ENCODE results near the gene HMOX1. TPM values are rescaled to one million over a fixed set of nuclear protein-coding genes. Genes with fewer than 3 reads are reported as not detected.

The HMOX1 gene
- total RNA-seq, 1 experiment from 2014 or later: 93.0 TPM

DNA sequence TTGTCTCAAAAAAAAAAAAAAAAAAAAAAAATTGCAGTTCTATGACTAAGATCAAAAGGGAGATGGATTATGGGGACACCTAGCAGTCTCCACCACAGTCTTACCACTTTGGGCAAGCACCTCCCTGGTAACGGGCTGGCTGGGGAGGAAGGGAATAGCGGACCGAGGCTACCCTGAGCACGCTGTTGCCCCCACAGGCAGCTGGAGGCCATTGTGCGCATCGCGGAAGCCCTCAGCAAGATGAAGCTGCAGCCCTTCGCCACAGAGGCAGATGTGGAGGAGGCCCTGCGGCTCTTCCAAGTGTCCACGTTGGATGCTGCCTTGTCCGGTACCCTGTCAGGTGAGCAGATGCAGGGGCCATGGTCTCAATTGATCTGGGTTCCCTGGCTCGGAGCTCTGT is 40.2 kb downstream of the HMOX1 start:
- intact Hi-C loops (cut with micrococcal nuclease; ENCODE audit: unreplicated experiment): no loop called here
- ChIA-PET POLR2A (interaction anchor here (0.5 kb wide), 1 partner anchor 115 kb away, joined by 3 read pairs; no protein-coding TSS in a partner anchor), CTCF (interaction anchor here (0.6 to 1.0 kb wide), 2 partner anchors 53 to 674 kb away, joined by 5 to 12 read pairs; no protein-coding TSS in a partner anchor)
- TF ChIP-seq, protein P1, sequence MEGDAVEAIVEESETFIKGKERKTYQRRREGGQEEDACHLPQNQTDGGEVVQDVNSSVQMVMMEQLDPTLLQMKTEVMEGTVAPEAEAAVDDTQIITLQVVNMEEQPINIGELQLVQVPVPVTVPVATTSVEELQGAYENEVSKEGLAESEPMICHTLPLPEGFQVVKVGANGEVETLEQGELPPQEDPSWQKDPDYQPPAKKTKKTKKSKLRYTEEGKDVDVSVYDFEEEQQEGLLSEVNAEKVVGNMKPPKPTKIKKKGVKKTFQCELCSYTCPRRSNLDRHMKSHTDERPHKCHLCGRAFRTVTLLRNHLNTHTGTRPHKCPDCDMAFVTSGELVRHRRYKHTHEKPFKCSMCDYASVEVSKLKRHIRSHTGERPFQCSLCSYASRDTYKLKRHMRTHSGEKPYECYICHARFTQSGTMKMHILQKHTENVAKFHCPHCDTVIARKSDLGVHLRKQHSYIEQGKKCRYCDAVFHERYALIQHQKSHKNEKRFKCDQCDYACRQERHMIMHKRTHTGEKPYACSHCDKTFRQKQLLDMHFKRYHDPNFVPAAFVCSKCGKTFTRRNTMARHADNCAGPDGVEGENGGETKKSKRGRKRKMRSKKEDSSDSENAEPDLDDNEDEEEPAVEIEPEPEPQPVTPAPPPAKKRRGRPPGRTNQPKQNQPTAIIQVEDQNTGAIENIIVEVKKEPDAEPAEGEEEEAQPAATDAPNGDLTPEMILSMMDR (IDR thresholded peaks at IDR 0.05; ENCODE audit: insufficient read depth in 1 of 2, low read depth in 1 of 2, low read length in 1 of 2, severe bottlenecking in 1 of 2, unreplicated experiment in 1 of 2): no peak
- Histone ChIP-seq H3K4me3 (ENCODE audit: low read depth, low read length) (no peak overlapping the region), H3K9me3 (no peaks in the 10 kb centered on the region), H3K36me3 (ENCODE audit: control insufficient read depth, insufficient read depth, low read length) (peaks cover 3% of the 10 kb centered on the region), H3K27me3 (replicated peaks; ENCODE audit: control insufficient read depth, insufficient read depth, low read length) (no peaks in the 10 kb centered on the region), H3K4me1 (no peaks in the 10 kb centered on the region)
- Mint-ChIP-seq H3K4me3 (ENCODE audit: unreplicated experiment) (no peak overlapping the region), H3K36me3 (ENCODE audit: insufficient read depth, unreplicated experiment) (peaks cover 45% of the 10 kb centered on the region), H3K27ac (ENCODE audit: unreplicated experiment) (no peak overlapping the region), H3K27me3 (ENCODE audit: insufficient read depth, unreplicated experiment) (no peaks in the 10 kb centered on the region), H3K9me3 (ENCODE audit: unreplicated experiment) (no peaks in the 10 kb centered on the region), H3K4me1 (ENCODE audit: low read depth, unreplicated experiment) (no peaks in the 10 kb centered on the region)
- no TSS peak for BruUV-seq (replicated peaks)
- DNase-seq: no peak

DNA sequence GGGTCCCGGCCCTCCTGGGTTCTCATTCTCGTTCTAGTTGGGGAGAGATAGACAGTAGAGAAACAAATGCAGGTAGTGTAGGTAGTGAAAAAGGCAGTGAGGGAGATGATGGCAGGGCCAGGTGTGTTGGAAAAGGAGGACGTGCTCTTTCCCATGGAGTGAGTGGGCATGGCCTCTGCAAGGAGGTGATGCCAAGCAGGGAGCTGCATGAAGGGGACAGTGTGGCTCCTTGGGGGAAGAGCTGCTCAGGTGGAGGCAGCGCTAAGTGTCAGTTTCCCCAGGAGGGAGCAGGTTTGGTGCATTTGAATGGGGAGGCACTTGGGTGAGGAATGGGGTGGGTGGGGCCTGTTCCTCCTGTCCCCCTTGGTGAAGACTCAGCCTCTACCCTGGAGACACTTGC is 41.2 kb downstream of the HMOX1 start:
- Mint-ChIP-seq H3K27ac (ENCODE audit: unreplicated experiment) (no peak overlapping the region), H3K27me3 (ENCODE audit: insufficient read depth, unreplicated experiment) (no peaks in the 10 kb centered on the region), H3K4me1 (ENCODE audit: low read depth, unreplicated experiment) (no peaks in the 10 kb centered on the region), H3K36me3 (ENCODE audit: insufficient read depth, unreplicated experiment) (peaks cover 37% of the 10 kb centered on the region), H3K4me3 (ENCODE audit: unreplicated experiment) (no peak overlapping the region), H3K9me3 (ENCODE audit: unreplicated experiment) (no peaks in the 10 kb centered on the region)
- H3K9me3 ChIP-seq: no peaks in the 10 kb centered on the region
- H3K4me1 ChIP-seq: no peaks in the 10 kb centered on the region
- intact Hi-C loops (cut with micrococcal nuclease; ENCODE audit: unreplicated experiment): no loop called here
- BruUV-seq (replicated peaks): no TSS peak
- peaks cover 3% of the 10 kb centered on the region for H3K36me3 ChIP-seq (ENCODE audit: control insufficient read depth, insufficient read depth, low read length)
- TF ChIP-seq, protein P1 (IDR thresholded peaks at IDR 0.05; ENCODE audit: insufficient read depth in 1 of 2, low read depth in 1 of 2, low read length in 1 of 2, severe bottlenecking in 1 of 2, unreplicated experiment in 1 of 2): no peak
- ChIA-PET CTCF (no interaction called here), POLR2A (no interaction called here)
- H3K4me3 ChIP-seq (ENCODE audit: low read depth, low read length): no peak overlapping the region
- DNase-seq: no peak
- no peaks in the 10 kb centered on the region for H3K27me3 ChIP-seq (replicated peaks; ENCODE audit: control insufficient read depth, insufficient read depth, low read length)

DNA sequence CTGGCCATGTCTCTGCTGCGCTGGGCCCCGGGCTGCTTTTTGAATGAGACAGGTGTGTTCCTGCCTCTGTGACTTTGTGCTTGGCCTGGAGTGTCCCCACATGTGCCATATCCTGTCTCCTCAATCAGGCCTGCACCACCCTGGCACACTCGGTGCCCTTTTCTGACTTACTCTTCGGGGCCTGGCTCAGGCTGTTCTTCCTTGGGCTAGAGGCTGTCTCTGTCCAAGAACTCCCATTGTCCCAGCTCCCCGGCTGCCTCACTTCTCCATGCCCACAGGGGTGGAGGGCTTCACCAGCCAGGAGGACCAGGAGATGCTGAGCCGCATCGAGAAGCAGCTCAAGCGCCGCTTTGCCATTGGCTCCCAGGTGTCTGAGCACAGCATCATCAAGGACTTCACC is 42.0 kb downstream of the HMOX1 start:
- POLR2A ChIA-PET: interaction anchor here (1.0 kb wide), 1 partner anchor 22 kb away, joined by 4 read pairs; no protein-coding TSS in a partner anchor
- Mint-ChIP-seq H3K36me3 (ENCODE audit: insufficient read depth, unreplicated experiment) (peaks cover 37% of the 10 kb centered on the region), H3K4me1 (ENCODE audit: low read depth, unreplicated experiment) (no peaks in the 10 kb centered on the region), H3K9me3 (ENCODE audit: unreplicated experiment) (no peaks in the 10 kb centered on the region), H3K4me3 (ENCODE audit: unreplicated experiment) (no peak overlapping the region), H3K27ac (ENCODE audit: unreplicated experiment) (no peak overlapping the region), H3K27me3 (ENCODE audit: insufficient read depth, unreplicated experiment) (no peaks in the 10 kb centered on the region)
- H3K4me3 ChIP-seq (ENCODE audit: low read depth, low read length): no peak overlapping the region
- no peaks in the 10 kb centered on the region for H3K4me1 ChIP-seq
- BruUV-seq (replicated peaks): no TSS peak
- H3K27me3 ChIP-seq (replicated peaks; ENCODE audit: control insufficient read depth, insufficient read depth, low read length): no peaks in the 10 kb centered on the region
- DNase-seq: no peak
- peaks cover 3% of the 10 kb centered on the region for H3K36me3 ChIP-seq (ENCODE audit: control insufficient read depth, insufficient read depth, low read length)
- TF ChIP-seq, protein P1 (IDR thresholded peaks at IDR 0.05; ENCODE audit: insufficient read depth in 1 of 2, low read depth in 1 of 2, low read length in 1 of 2, severe bottlenecking in 1 of 2, unreplicated experiment in 1 of 2): no peak
- H3K9me3 ChIP-seq: no peaks in the 10 kb centered on the region
- CTCF ChIA-PET: no interaction called here
- intact Hi-C loops (cut with micrococcal nuclease; ENCODE audit: unreplicated experiment): no loop called here
